ENCODE data around the gene TRIM14. TPM values are rescaled to one million over a fixed set of nuclear protein-coding genes. Genes with fewer than 3 reads are reported as not detected.
"Not testable (repeated sequence)": the region's sequence is repeated elsewhere in the genome, so short reads cannot be mapped to it uniquely, and the experiment has no call there.

The TRIM14 gene
- total RNA-seq, 2 donors from 2014 or later, result 4.3 to 12.2 TPM

DNA sequence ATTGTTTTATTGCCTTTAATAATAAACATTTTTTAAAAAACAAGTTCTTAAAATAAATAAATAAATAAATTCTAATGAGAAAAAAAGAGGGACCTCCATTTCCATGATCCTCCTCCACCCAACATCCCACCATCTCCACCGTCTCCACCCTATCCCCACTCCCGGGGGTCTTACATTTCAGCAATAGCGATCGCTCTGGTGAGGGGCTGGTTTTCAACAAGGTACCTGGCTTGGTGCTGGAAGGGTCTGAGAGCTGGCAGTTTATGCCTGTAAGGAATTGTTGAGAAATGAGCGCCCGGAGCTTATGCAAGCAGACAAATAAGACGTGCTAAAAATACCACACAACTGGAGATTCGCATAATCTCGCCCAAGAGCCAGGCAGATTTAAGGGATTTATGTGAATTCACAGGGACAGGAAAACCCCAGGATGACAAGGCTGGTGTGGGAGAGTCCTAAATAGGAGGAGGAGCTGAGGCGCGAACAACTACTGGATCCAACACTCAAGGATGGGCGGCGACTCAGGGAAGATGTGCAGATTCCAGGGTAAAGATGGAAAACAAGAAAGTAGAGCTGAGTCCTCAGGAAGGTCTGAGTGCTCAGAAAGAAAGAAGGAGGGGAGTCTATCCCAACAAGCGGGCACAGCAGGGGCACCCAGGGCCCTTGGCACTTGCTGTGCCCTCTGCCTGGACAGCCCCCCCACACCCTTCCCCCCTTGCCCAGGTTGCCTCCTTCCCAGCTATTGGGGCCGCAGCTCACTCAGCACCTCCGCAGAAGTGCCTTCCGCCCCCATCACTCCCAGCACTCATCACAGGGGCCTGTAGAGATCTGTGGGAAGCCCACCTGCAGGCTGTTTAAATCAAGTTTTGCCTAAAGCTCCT, 27.0 kb downstream of the TRIM14 start:
- DNase-seq (no peak), ATAC-seq (no peak)
- intact Hi-C loops (cut with DNase I), result no loop called here

DNA sequence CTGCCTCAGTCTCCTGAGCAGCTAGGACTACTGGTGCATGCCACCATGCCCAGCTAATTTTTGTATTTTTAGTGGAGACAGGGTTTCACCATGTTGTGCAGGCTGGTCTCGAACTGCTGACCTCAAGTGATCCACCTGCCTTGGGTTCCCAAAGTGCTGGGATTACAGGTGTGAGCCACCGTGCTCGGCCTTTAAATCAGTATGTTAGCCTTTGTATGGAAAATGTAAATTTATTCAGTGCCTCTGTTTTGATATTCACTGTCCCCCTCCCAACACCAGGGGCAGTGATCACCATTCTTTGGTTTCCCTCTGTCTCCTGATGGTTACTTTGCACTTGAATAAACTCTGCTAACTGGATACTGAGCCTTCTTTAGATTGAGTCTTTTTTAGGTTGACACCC, 28.3 kb downstream of the TRIM14 start:
- DNase-seq; ATAC-seq; intact Hi-C loops (cut with DNase I): not testable (repeated sequence)

DNA sequence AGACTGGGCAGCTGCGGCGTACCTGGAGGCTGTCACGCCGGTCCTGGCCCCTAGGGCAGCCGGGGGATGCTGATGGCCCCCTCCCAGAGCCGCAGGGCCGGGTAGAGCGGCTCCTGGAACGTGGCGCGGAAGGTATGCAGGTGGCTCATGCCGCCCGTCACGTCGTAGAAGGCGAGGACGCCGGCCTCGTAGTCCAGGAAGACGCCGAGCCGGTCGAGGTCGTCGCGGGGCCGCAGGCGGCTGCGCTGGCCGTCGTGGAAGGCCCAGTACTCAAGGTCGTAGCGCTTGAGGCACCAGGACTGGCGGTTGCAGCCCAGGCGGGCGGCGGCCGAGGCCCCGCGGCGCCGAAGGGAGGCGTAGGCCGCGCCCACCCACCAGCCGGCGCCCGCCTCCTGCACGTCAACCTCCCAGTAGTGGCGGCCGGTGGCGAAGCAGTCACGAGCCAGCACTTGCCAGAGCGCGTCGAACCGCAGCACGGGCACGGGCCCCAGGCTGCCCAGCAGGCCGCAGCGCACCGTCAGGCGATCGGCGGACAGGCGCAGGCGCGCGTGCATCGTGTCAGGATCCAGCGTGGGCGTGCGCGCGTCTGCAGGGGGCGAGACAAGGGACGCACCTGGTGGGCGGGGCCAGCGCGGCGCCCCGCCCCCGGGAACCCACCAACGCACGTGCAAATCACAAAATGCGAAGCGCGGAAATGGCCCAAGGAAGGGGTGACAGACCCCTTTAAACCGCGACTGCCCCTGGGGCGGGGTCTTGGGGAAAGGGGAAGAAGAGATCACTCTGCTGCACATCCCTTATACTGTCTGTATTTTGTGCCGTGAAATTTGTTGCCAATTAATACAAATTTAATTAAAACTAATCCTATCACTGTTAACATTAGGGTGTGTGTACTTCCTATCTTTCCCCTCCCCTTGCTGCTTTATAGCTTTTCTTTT, 31.3 kb downstream of the TRIM14 start:
- peak; percentile 76 to 82 for ATAC-seq
- peak; percentile 45 for DNase-seq
- intact Hi-C loops (cut with DNase I), result loop anchor here in 1 of 2 donors (10.0 kb wide), 1 partner anchor 47 kb away; no protein-coding TSS in a partner anchor

- DNase-seq, result no peak
- no peak for ATAC-seq
- intact Hi-C loops (cut with DNase I), result loop anchor here in 1 of 2 donors (10.0 kb wide), 1 partner anchor 48 kb away; no protein-coding TSS in a partner anchor
Measured at GRCh38 chr9:98086461-98086860, 32.6 kb downstream of the TRIM14 start.

DNA sequence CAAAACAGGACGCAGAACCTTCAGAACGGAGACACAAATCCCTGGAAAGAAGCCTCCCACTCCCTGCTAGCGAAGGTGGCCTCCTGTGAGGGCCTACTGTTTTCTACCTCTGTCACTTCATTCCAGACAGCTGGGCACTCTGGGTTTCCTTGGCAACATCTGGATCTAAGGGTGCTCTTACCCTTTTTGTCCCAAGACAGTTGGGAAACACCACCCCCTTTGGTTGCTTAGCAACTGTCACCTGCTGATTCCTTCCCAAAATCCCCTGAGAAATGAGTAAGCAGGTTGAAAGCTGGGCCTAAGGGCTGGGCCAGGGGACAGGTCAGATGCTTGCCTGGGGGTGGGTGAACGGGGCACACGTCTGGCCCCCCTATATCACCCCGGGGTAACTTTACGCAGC, 33.1 kb downstream of the TRIM14 start:
- ATAC-seq, result no peak
- intact Hi-C loops (cut with DNase I), result loop anchor here in 1 of 2 donors (10.0 kb wide), 1 partner anchor 49 kb away; no protein-coding TSS in a partner anchor
- DNase-seq, result no peak

DNA sequence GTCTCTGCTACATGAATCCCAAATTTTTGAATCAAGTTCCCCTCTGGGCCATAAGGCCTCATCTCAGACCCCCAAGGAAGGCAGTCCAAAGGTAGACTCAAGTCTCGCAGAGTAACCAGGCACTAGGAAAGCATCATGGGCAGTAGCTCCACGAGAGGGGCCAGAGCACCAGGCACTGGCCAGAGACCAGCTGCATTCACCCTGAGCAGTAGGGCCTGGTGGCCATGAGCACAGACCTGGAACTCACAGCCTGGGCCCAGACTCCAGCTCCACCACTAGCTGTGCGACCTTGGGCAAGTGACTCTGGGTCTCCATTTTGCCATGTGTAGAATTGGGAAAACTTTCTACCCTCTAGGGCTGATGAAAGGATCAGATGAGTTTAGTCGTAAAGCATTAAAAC, 34.0 kb downstream of the TRIM14 start:
- intact Hi-C loops (cut with DNase I), result loop anchor here in 1 of 2 donors (10.0 kb wide), 1 partner anchor 50 kb away; no protein-coding TSS in a partner anchor
- DNase-seq (no peak), ATAC-seq (no peak)

GRCh38 chr9:98084396-98084795, 34.6 kb downstream of the TRIM14 start:
- intact Hi-C loops (cut with DNase I), result loop anchor here in 1 of 2 donors (10.0 kb wide), 1 partner anchor 50 kb away; no protein-coding TSS in a partner anchor
- DNase-seq, result no peak
- ATAC-seq, result no peak

- no peak for DNase-seq
- no peak for ATAC-seq
- intact Hi-C loops (cut with DNase I), result loop anchor here in 1 of 2 donors (10.0 kb wide), 1 partner anchor 51 kb away; no protein-coding TSS in a partner anchor
Measured at GRCh38 chr9:98083566-98084183, 35.3 kb downstream of the TRIM14 start.

DNA sequence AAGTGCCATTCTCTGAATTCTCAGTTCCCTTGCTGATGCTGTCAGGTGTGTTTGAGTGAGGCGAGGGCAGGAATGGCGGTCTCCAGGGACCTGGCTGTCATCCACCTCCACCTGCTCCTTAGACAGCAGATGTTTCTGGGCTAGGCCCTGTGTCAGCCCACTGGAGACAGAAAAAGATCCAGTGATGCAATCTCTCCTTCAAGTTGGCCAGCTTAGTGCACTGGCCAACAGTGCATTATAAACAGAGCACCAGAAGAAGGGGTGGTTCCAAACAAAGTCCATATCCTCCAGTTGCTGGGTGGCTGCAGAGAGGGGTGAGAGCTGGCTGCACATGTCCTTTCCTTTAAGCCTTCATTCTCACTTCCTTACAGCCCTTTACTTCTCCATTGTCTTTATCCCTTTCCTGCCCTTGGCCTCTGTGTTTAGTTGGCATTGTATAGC, 35.9 kb downstream of the TRIM14 start:
- intact Hi-C loops (cut with DNase I), result loop anchor here in 1 of 2 donors (10.0 kb wide), 1 partner anchor 52 kb away; no protein-coding TSS in a partner anchor
- peak; percentile 19 to 28 for ATAC-seq
- no peak for DNase-seq

DNA sequence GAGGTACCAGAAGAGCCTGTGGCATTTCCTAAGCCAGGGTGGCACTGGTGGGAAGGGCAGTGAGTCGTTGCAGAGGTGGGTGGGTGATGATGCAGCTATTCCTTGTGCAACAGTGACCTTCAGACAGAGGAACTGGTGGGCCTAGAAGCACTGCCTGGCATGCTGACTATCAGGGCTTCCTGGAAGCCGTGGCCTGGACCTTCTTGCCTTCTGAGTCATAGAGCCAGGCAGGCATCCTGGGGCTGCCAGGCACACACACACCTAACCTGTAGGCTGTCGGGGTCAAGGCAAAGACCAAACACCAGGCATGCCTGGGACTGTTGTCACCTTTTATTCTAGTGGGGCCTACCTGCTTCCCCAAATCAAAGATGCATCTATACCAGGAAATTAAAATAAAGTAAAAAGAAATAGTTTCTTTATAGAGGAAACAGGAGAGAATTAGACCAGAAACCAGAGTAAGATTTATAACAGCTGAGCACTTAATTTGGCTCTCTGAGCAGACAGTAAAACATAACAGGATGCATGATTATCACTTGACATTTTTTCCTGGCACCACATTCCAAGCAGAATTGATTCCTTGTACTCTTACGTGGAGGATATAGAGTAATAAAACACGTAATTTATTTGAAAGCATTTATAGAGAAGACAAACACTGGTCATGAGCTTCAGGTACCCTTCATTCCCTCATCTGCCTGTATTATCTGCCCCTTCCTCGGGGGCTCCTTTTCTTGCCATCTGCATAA, 37.4 kb downstream of the TRIM14 start:
- DNase-seq (no peak), ATAC-seq (peak in 1 of 2 donors; percentile 60)
- intact Hi-C loops (cut with DNase I), result loop anchor here in 1 of 2 donors (10.0 kb wide), 1 partner anchor 53 kb away; no protein-coding TSS in a partner anchor

GRCh38 chr9:98080780-98081179, 38.2 kb downstream of the TRIM14 start:
- DNase-seq, result no peak
- intact Hi-C loops (cut with DNase I), result loop anchor here in 1 of 2 donors (10.0 kb wide), 1 partner anchor 54 kb away; no protein-coding TSS in a partner anchor
- ATAC-seq, result no peak

DNA sequence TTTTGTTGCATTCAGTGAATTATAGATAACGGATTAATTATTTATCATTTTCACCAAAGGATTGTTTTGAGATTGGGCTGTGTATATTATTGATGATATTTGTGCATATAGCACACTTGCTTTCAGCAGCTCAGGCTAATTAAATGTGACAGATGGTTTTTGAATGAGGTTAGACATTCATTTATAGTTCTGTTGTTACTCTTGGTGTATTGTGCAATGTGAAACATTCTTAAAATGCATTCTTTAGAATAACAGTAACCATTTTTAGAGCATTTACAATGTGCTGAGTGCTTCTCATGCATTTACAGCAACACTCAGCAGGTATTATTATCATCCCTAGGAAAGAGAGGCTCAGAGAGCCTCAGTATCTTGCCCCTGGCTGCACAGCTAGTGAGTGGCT, 38.7 kb downstream of the TRIM14 start:
- intact Hi-C loops (cut with DNase I), result loop anchor here in 1 of 2 donors (10.0 kb wide), 1 partner anchor 54 kb away; no protein-coding TSS in a partner anchor
- ATAC-seq, result no peak

DNA sequence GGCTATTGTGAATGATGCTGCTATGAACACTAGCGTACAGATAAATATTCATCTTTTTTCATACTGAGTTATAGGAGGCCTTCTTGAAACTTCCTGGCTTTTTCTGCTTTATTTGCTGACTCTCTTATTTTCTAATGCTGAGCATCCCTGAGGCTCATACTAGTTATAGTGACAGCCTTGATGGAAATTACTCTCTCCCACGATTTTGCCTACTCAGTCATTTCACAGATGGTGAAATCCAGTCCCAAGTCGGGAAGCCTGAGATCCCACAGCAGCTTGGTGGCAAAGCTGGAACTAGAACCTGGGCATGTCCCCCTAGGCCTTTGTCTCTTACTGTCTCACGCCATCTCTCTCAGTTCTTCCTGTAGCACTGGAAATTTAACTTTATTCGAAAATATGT, 40.1 kb downstream of the TRIM14 start:
- intact Hi-C loops (cut with DNase I), result loop anchor here (5.0 to 10.0 kb wide), 3 partner anchors 126 to 186 kb away; no protein-coding TSS in a partner anchor
- DNase-seq (no peak), ATAC-seq (no peak)

More for the DNA sequence above, 38.7 kb downstream of the TRIM14 start:
- no peak for DNase-seq

GRCh38 chr9:98076514-98076890, 42.5 kb downstream of the TRIM14 start:
- ATAC-seq, DNase-seq: not testable (repeated sequence)
- intact Hi-C loops (cut with DNase I), result loop anchor here (5.0 to 10.0 kb wide), 3 partner anchors 128 to 188 kb away; no protein-coding TSS in a partner anchor

DNA sequence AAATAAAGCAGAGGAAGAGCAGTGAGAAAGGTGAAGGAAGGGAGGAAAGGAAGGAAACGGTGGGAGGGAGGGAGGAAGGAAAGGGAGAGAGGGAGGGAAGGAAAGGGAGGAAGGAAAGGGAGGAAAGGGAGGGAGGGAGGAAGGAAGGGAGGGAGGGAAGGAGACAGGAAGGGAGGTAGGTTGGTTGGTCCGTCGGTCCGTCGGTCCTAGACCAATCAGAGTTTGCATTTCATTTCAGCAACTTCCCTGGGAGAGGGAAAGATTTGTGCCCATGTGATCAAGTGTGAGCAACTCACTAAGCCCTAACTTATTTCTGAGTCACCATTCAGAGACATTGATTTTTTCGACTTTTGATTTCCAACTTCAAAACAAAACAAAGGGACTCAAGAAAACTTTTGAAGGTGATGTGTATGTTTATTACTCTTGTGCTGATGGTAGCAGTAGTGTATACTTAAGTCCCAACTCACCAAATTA, 43.7 kb downstream of the TRIM14 start:
- ATAC-seq (peak; percentile 65 to 73), DNase-seq (no peak)
- intact Hi-C loops (cut with DNase I), result loop anchor here (5.0 to 10.0 kb wide), 3 partner anchors 129 to 189 kb away; no protein-coding TSS in a partner anchor

DNA sequence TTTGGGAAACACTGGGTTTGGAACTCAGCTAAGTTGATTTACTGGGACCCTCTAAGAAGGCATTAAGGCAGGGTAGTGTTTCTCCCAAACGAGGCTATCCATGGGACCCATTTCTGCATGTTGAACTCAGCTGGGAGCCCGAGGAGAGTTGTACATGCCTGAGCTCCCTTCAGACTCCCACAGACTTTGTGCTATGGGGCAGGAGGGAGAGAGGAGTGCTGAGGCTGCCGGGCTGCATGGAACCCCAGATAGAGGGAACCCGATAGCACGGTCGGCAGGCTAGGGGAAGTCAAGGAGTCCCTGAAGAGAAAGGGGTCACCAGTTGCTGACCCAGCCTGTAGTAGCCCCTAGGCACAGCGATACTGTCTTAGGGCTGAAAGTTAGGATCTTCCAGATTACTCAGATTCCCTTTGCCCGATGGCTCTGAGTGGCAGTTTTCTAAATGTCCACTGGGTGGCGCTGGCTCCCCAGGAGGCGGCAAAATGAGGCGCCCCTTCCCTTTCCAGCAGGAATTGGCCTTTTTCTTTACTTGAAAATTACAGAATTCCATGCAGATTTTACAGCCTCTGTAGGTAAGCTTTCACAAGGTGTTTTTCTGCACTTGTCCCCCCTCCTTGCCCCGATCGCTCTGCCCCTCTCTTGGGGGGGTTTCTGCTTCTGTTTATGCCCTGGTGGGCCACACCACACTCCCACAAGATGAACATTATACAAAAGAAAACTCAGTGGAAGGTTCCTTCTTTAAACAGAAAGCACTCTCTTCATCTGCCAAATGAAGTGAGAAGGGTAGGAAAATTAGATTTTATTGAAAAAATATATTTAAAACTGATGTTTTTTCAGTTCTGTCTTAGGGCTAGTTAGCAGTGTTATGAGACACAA, 44.7 kb downstream of the TRIM14 start:
- DNase-seq (peak; percentile 41), ATAC-seq (peak; percentile 44 to 71)
- intact Hi-C loops (cut with DNase I), result loop anchor here (10.0 kb wide), 2 partner anchors 130 to 190 kb away; no protein-coding TSS in a partner anchor

Measured in left cardiac atrium (tissue), 4 donors.